Fibroblast of the aortic adventitia (primary cell): ENCODE results near the gene RABGAP1L. TPM values are rescaled to one million over a fixed set of nuclear protein-coding genes. Genes with fewer than 3 reads are reported as not detected.

Experiments used
- DNase-seq: peaks from one replicate; pipeline ENCODE4 v3.0.0-alpha.2; 2010; ENCODE audit warnings: low read depth
- H3K4me3 ChIP-seq: 2 replicates; pipeline ENCODE4 v1.5.1; 2011; ENCODE audit warnings: low read depth, mild to moderate bottlenecking, control low read depth, low read length, moderate library complexity
- CTCF ChIP-seq: IDR thresholded peaks from 2 replicates; pipeline ENCODE4 v1.5.1; 2011; ENCODE audit warnings: mild to moderate bottlenecking, low read length, control low read depth, inconsistent platforms; ENCODE audit not compliant: insufficient read depth
- total RNA-seq: library from RNA; depleted of rRNA; stranded (reverse); fragments of >200 nt; gene quantifications from 2 replicates; pipeline ENCODE4 v1.2.3, GENCODE V29; 2012; ENCODE audit warnings: low replicate concordance

Gene RABGAP1L
- total RNA-seq, 1 donor = 39.9 TPM

GRCh38 chr1:174913225-174913903, 754.0 kb downstream of the RABGAP1L start:
- no peak for DNase-seq
- TF ChIP-seq CTCF = no peak
- no peak overlapping the region for H3K4me3 ChIP-seq

- no peak for TF ChIP-seq CTCF
- no peak overlapping the region for H3K4me3 ChIP-seq
- no peak for DNase-seq
Measured at GRCh38 chr1:174914991-174915390, 755.7 kb downstream of the RABGAP1L start.

GRCh38 chr1:174916846-174917245, 757.5 kb downstream of the RABGAP1L start:
- TF ChIP-seq CTCF = no peak
- H3K4me3 ChIP-seq = no peak overlapping the region
- DNase-seq = no peak

- no peak overlapping the region for H3K4me3 ChIP-seq
- DNase-seq = no peak
- TF ChIP-seq CTCF = no peak
Measured at GRCh38 chr1:174920093-174920492, 760.8 kb downstream of the RABGAP1L start.

GRCh38 chr1:174922121-174922520, 762.8 kb downstream of the RABGAP1L start:
- DNase-seq = no peak
- no peak overlapping the region for H3K4me3 ChIP-seq
- TF ChIP-seq CTCF = no peak

GRCh38 chr1:174923820-174924219, 764.5 kb downstream of the RABGAP1L start:
- H3K4me3 ChIP-seq = no peak overlapping the region
- DNase-seq = no peak
- TF ChIP-seq CTCF = no peak

- H3K4me3 ChIP-seq = no peak overlapping the region
- no peak for TF ChIP-seq CTCF
- no peak for DNase-seq
Measured at GRCh38 chr1:174928541-174928940, 769.2 kb downstream of the RABGAP1L start.
